ENCODE measurements around the gene MANSC4. TPM values are rescaled to one million over a fixed set of nuclear protein-coding genes. Genes with fewer than 3 reads are reported as not detected.
"Not testable (repeated sequence)": the region's sequence is repeated elsewhere in the genome, so short reads cannot be mapped to it uniquely, and the experiment has no call there.

The MANSC4 gene
- polyA plus RNA-seq, 5 donors: 0.13 to 0.69 (median 0.36) TPM

- no peak for DNase-seq
Observed at GRCh38 chr12:27756670-27757195, 23.3 kb downstream of the MANSC4 start.

GRCh38 chr12:27754795-27755194 lies 25.2 kb downstream of the MANSC4 start:
- no peak for DNase-seq

GRCh38 chr12:27751386-27752047 lies 28.5 kb downstream of the MANSC4 start:
- DNase-seq: no peak

- no peak for DNase-seq
Observed at GRCh38 chr12:27747111-27747820, 32.8 kb downstream of the MANSC4 start.

GRCh38 chr12:27745734-27746133 lies 34.3 kb downstream of the MANSC4 start:
- not testable (repeated sequence) for DNase-seq

- DNase-seq: no peak
Observed at GRCh38 chr12:27743601-27744000, 36.4 kb downstream of the MANSC4 start.

- DNase-seq: not testable (repeated sequence)
Observed at GRCh38 chr12:27734321-27734720, 45.7 kb downstream of the MANSC4 start.

- no peak for DNase-seq
Observed at GRCh38 chr12:27733791-27734190, 46.2 kb downstream of the MANSC4 start.

- peak in 1 of 2 donors; percentile 23 for DNase-seq
Observed at GRCh38 chr12:27733052-27733656, 46.9 kb downstream of the MANSC4 start.

GRCh38 chr12:27732281-27732680 lies 47.8 kb downstream of the MANSC4 start:
- DNase-seq: no peak

- no peak for DNase-seq
Observed at GRCh38 chr12:27730097-27730588, 49.9 kb downstream of the MANSC4 start.

GRCh38 chr12:27723212-27723611 lies 56.8 kb downstream of the MANSC4 start:
- DNase-seq: no peak

Other genes with a start within 250 kb of the MANSC4 start
- gene REP15, start 83.8 kb downstream of the MANSC4 start, polyA plus RNA-seq (ENCODE audit: insufficient read depth in 1 of 5, insufficient read length in 5 of 5, low replicate concordance in 1 of 5): 1 to 10 TPM; 2.6 to 3.3 (median 3.0) TPM
- 10 to 100 TPM; 49.0 to 65.7 (median 54.8) TPM for gene MRPS35, start 69.4 kb downstream of the MANSC4 start, polyA plus RNA-seq (ENCODE audit: insufficient read depth in 1 of 5, insufficient read length in 5 of 5, low replicate concordance in 1 of 5)
- 10 to 100 TPM; 25.2 to 38.1 (median 35.7) TPM for gene KLHL42, start within 50 bp of the MANSC4 start, polyA plus RNA-seq (ENCODE audit: insufficient read depth in 1 of 5, insufficient read length in 5 of 5, low replicate concordance in 1 of 5)
- gene PTHLH, start 192.5 kb upstream of the MANSC4 start, polyA plus RNA-seq (ENCODE audit: insufficient read depth in 1 of 5, insufficient read length in 5 of 5, low replicate concordance in 1 of 5): 1 to 10 TPM; 2.2 to 4.4 (median 3.3) TPM